Heart left ventricle (tissue), 16 donors: ENCODE data around the gene ARIH2. TPM values are rescaled to one million over a fixed set of nuclear protein-coding genes. Genes with fewer than 3 reads are reported as not detected.

Experiments used
- ATAC-seq, 4 donors: fragments of 200-7000 bp; cut with Tn5 transposase; one replicate each; pipeline ENCODE4 v1.9.1; 2020 to 2022; ENCODE audit warnings: moderate library complexity in 4 of 4, mild to moderate bottlenecking in 3 of 4, moderate number of reproducible peaks in 1 of 4
- DNase-seq, 5 donors: peaks; one replicate each; pipeline ENCODE4 v3.0.0-alpha.2; 2020
- H3K27ac ChIP-seq, 12 donors: fragments of 200-600 bp; sonication (generic) in 4 of 12; one replicate each; pipeline versions ENCODE4 v1.5.0 to v1.8.0; 2016 to 2022; ENCODE audit warnings: mild to moderate bottlenecking in 2 of 12
- H3K27me3 ChIP-seq, 9 donors: fragments of 200-600 bp; sonication (generic) in 2 of 9; one replicate each; pipeline versions ENCODE4 v1.5.1 to v1.8.0; 2016 to 2022; ENCODE audit warnings: mild to moderate bottlenecking in 3 of 9
- H3K36me3 ChIP-seq, 9 donors: fragments of 200-600 bp; sonication (generic) in 2 of 9; one replicate each; pipeline versions ENCODE4 v1.5.0 to v1.8.0; 2018 to 2022; ENCODE audit warnings: mild to moderate bottlenecking in 2 of 9
- H3K4me1 ChIP-seq, 12 donors: fragments of 200-600 bp; sonication (generic) in 4 of 12; one replicate each; pipeline versions ENCODE4 v1.5.0 to v1.8.0; 2016 to 2022; ENCODE audit warnings: mild to moderate bottlenecking in 3 of 12
- H3K4me3 ChIP-seq, 12 donors: fragments of 200-600 bp; sonication (generic) in 4 of 12; one replicate each; pipeline versions ENCODE4 v1.5.0 to v1.8.0; 2017 to 2022; ENCODE audit warnings: mild to moderate bottlenecking in 9 of 12, moderate library complexity in 4 of 12
- H3K9me3 ChIP-seq, 12 donors: fragments of 200-600 bp; sonication (generic) in 4 of 12; one replicate each; pipeline versions ENCODE4 v1.5.0 to v1.8.0; 2016 to 2022; ENCODE audit warnings: mild to moderate bottlenecking in 1 of 12
- POLR2A ChIP-seq, 2 donors: fragments of 450-650 bp; IDR thresholded peaks; one replicate each; pipeline ENCODE4 v1.6.1; 2017; ENCODE audit warnings: antibody characterized with exemption in 2 of 2, mild to moderate bottlenecking in 2 of 2, moderate library complexity in 2 of 2
- WGBS, 4 donors: extraction: QIAGEN DNeasy Blood & Tissue Kit in 2 of 4; methylation state at CpG; one replicate each; pipeline versions ENCODE4 v1.1.5 to v1.1.7; 2013 to 2018; 5-methylcytosine and 5-hydroxymethylcytosine counted together
- intact Hi-C, 10 donors: fragments of 100-400 bp; cut with DNase I; formaldehyde crosslinking; loops; one replicate each; pipeline versions ENCODE4 v1.11.1 to v1.14.2; 2022
- polyA plus RNA-seq, 2 donors: library from polyadenylated mRNA; stranded (reverse); fragments of 200-250 nt; gene quantifications; one replicate each; pipeline ENCODE4 v1.2.3, GENCODE V29; 2013
- total RNA-seq, 9 donors: library from RNA; depleted of rRNA in 2 of 9; stranded (reverse); fragments of >200 nt in 2 of 9; fragmentation: NEBNext Ultra II Directional in 3 of 9; extraction: Animal tissue kit (Norgen Biotek cat#: 25700) in 3 of 9; gene quantifications; one replicate each; pipeline versions ENCODE4 v1.1.0 to v1.2.4, GENCODE V29; 2016 to 2023
- TF ChIP-seq, protein P1 (sequence below), 12 donors: fragments of 200-600 bp; sonication (generic) in 4 of 12; IDR thresholded peaks; one replicate each; pipeline versions ENCODE4 v1.5.0 to v1.8.0; 2018 to 2022; ENCODE audit warnings: antibody characterized with exemption in 12 of 12, mild to moderate bottlenecking in 5 of 12
- donor health status: ischemic (EF 13 %, LVEDD 7.1; RV severe dilation, severe dysfunction).
- donor health status: healthy with polysubstance abuse.
- donor health status: DM: no; HTN: yes; CAD: no.
- donor health status: DM: no; HTN: no; CAD: no.
- donor health status: ischemic (EF 25% LVEDD 6.9; RV normal size, moderate dysfunction).
- donor health status: ischemic (EF 25% LVEDD 5.7; RV mildly dilated, moderate dysfunction).
- donor health status: healthy.
- donor health status: DM: yes; HTN: yes; CAD: no.
- donor health status: ischemic (EF 35%, LVEDD 5.7; RV mildly dilated, moderate dysfunction).
- donor health status: nonischemic (EF 11% LVEDD 7.7; RV severe dilation, severe dysfunction).
- donor health status: DM: yes; HTN: yes; CAD: no.
- donor health status: PGD.
- donor health status: ischemic (EF 29% LVEDD 5.4; RV normal size, mild dysfunction).
- donor health status: nonischemic (EF 23%, LVEDD 6.1; RV moderate dilation, normal function).

The ARIH2 gene
- total and polyA plus RNA-seq, 11 donors: 77.6 to 223 (median 126) TPM

DNA sequence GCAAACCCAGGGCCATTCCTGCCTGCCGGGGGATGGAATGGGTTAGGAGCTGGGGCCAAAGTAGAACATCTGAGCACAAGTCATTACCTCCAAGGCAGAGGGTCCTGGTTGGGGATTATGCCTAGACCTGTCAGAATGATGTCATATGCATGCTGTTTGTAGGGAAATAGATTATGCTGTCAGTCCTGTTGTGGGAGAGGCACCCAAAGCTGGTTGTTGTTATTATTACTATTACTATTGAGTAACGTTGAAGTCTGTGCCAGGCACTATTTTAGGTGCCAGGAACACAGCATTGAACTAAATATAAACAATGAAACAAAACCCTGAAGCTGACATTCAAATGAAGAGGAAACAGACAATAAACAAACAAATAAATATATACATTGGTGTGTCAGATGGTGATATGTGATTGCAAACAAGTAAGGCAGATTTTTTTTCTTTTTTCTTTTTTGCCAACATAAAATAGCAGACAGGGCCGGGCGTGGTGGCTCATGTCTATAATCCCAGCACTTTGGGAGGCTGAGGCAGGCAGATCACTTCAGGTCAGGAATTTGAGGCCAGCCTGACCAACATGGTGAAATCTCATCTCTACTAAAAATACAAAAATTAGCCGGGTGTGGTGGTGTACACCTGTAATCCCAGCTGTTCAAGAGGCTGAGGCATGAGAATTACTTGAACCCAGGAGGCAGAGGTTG, 73.4 kb downstream of the ARIH2 start:
- intact Hi-C loops: loop anchor here in 1 of 10 donors (5.0 kb wide), 1 partner anchor 455 kb away; no protein-coding TSS in a partner anchor
- no peak for ATAC-seq
- H3K9me3 ChIP-seq: no peaks in the 10 kb centered on the region
- H3K36me3 ChIP-seq: peaks cover 0 to 23% (median 1%) of the 10 kb centered on the region in 9 donors
- H3K27ac ChIP-seq: peak overlapping the region in 9 of 12 donors; percentile 73 to 98 (median 91)
- 69 to 80% (median 76%) methylated on average over 5 of the region's 5 CpGs for WGBS, 4 donors
- DNase-seq: no peak
- peaks cover 0 to 36% (median 22%) of the 10 kb centered on the region in 12 donors for H3K4me1 ChIP-seq
- no peaks in the 10 kb centered on the region for H3K27me3 ChIP-seq
- TF ChIP-seq, protein P1, sequence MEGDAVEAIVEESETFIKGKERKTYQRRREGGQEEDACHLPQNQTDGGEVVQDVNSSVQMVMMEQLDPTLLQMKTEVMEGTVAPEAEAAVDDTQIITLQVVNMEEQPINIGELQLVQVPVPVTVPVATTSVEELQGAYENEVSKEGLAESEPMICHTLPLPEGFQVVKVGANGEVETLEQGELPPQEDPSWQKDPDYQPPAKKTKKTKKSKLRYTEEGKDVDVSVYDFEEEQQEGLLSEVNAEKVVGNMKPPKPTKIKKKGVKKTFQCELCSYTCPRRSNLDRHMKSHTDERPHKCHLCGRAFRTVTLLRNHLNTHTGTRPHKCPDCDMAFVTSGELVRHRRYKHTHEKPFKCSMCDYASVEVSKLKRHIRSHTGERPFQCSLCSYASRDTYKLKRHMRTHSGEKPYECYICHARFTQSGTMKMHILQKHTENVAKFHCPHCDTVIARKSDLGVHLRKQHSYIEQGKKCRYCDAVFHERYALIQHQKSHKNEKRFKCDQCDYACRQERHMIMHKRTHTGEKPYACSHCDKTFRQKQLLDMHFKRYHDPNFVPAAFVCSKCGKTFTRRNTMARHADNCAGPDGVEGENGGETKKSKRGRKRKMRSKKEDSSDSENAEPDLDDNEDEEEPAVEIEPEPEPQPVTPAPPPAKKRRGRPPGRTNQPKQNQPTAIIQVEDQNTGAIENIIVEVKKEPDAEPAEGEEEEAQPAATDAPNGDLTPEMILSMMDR (IDR thresholded peaks at IDR 0.05): no peak
- TF ChIP-seq POLR2A (IDR thresholded peaks at IDR 0.05): no peak
- H3K4me3 ChIP-seq: peak overlapping the region in 4 of 12 donors; percentile 94 to 95 (median 95)

DNA sequence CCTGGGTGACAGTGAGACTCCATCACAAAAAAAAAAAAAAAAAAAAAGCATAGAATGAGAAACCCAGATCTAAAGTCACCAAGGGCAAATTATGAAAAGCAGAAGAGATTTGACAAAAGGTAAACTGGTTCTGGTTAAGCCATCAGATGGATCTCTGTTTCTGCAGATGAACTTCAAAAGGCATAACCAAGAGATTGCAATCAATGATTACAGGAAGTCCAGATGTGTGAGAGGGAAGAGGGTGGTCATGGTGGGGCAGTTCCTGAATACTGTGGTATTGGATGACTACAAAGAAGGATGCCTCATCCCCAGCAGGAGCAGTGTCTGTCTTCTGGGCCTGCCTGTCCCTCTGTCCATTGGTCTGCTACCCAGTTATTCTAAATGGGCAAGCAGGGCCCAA, 75.2 kb downstream of the ARIH2 start:
- no peak overlapping the region for H3K27ac ChIP-seq
- ATAC-seq: no peak
- intact Hi-C loops: loop anchor here in 1 of 10 donors (5.0 kb wide), 1 partner anchor 453 kb away; no protein-coding TSS in a partner anchor
- no peak overlapping the region for H3K4me3 ChIP-seq
- H3K27me3 ChIP-seq: no peaks in the 10 kb centered on the region
- DNase-seq: no peak
- H3K36me3 ChIP-seq: peaks cover 0 to 28% (median 3%) of the 10 kb centered on the region in 9 donors
- H3K9me3 ChIP-seq: no peaks in the 10 kb centered on the region
- TF ChIP-seq, protein P1 (IDR thresholded peaks at IDR 0.05): no peak
- TF ChIP-seq POLR2A (IDR thresholded peaks at IDR 0.05): no peak
- peaks cover 0 to 31% (median 20%) of the 10 kb centered on the region in 12 donors for H3K4me1 ChIP-seq

DNA sequence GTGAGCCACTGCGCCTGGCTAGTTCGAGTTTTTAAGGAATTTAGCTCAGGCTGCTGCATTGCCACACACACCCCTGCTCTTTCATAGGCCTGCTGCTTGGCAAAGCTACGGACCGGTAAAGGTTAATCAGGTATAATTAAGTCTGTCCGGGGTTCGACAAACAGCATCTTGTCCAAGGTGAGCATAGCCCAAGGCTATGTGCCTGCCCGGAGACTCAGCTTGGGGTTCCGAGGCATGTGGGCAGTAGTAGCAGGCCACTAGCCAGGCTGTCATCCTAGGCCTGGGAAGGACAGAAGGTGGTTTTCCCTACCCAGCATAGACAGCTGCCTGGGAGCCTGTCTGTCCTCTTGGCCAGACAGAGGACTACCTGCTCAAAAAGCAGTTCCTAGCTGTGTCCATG, 78.0 kb downstream of the ARIH2 start:
- DNase-seq: no peak
- TF ChIP-seq, protein P1 (IDR thresholded peaks at IDR 0.05): no peak
- no peak for TF ChIP-seq POLR2A (IDR thresholded peaks at IDR 0.05)
- Histone ChIP-seq H3K27me3 (no peaks in the 10 kb centered on the region), H3K9me3 (no peaks in the 10 kb centered on the region), H3K36me3 (peaks cover 0 to 32% (median 3%) of the 10 kb centered on the region in 9 donors), H3K27ac (no peak overlapping the region), H3K4me1 (peaks cover 0 to 8% (median 5%) of the 10 kb centered on the region in 12 donors), H3K4me3 (no peak overlapping the region)
- ATAC-seq: no peak
- intact Hi-C loops: no loop called here
- 93 to 97% (median 96%) methylated on average over 7 to 8 of the region's 8 CpGs for WGBS, 4 donors

DNA sequence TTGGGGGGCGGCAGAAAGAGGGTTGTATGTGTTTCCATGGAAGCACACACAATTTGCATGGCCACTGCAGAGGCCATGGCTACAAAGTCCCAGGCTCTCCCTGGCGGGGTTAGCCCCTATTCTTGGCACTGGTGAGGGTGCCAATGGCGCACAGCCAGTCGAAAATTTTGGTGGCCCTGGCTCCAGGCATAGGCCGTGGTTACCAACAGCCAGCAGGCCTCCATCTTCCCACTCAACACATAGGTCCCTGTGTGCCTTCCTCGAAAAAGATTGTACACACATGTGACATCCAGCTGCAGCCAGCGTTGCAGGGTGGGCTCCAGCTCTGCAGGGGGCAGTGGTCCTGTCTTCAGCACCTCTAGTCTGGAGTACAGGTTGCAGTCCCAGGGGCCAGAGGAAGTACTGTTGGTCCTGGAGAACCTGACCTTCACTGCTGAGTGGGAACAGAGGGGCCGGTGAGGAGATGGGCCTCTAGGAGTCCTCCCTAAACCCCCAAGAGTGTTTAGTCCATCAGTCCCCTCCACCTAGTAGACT, 78.5 kb downstream of the ARIH2 start:
- DNase-seq (no peak), ATAC-seq (no peak)
- Histone ChIP-seq H3K27me3 (no peaks in the 10 kb centered on the region), H3K4me3 (no peak overlapping the region), H3K27ac (no peak overlapping the region), H3K9me3 (no peaks in the 10 kb centered on the region), H3K4me1 (peaks cover 0 to 2% (median under 1%) of the 10 kb centered on the region in 12 donors), H3K36me3 (peaks cover 0 to 34% (median 3%) of the 10 kb centered on the region in 9 donors)
- WGBS, 4 donors: 61 to 81% (median 75%) methylated on average over 8 of the region's 8 CpGs
- intact Hi-C loops: no loop called here
- TF ChIP-seq, protein P1 (IDR thresholded peaks at IDR 0.05): no peak
- TF ChIP-seq POLR2A (IDR thresholded peaks at IDR 0.05): no peak
